NOMO-1 treated with dmso at 0.1 percent for 144 hours (cell line): Measurements from ENCODE around the gene MAPK8.
"Not testable (repeated sequence)": the region's sequence is repeated elsewhere in the genome, so short reads cannot be mapped to it uniquely, and the experiment has no call there.

ENCODE experiments used
- DNase-seq: peaks from one replicate; lab custom pipeline; 2025; ENCODE audit not compliant: unreplicated experiment; lab: John Stamatoyannopoulos, UW

MAPK8 gene

DNA sequence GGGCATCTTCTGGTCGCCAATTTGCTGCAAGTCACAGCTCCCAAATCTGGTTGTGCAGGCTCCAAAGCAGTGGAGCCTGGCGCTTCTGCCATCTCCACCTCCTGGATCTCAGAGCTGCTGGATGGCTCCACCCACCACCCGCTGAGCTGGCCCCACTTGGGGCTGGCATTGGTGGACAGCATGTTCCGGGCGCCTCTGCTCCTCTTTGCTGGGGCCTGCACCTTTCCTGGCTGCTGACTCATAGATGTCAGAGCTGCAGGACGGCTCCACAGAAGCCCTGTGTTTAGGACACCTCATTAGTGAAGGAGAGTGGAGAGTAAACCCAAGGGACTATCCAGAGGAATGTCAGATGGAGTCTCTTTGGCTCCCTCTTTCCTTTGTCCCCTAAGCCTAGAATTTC is 27.4 kb downstream of the MAPK8 start:
- no peak for DNase-seq

DNA sequence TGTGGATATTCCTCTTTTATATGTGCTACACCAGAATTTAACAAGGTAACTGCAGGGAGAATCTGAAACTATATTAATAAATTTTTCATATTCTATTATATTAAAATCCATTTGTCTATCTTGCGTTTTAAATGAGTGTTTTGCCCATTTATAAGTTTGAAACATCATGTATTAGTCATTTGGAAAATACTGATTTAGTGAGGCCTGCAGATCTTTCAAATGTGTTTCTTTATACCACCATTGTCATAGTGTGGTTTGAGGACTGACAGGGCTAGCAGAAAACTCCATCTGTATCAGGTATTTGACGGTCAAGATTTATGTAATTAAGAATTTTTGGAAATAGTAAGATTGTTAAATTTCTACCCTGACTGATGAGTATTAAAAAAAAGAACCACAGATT is 29.3 kb downstream of the MAPK8 start:
- no peak for DNase-seq

DNA sequence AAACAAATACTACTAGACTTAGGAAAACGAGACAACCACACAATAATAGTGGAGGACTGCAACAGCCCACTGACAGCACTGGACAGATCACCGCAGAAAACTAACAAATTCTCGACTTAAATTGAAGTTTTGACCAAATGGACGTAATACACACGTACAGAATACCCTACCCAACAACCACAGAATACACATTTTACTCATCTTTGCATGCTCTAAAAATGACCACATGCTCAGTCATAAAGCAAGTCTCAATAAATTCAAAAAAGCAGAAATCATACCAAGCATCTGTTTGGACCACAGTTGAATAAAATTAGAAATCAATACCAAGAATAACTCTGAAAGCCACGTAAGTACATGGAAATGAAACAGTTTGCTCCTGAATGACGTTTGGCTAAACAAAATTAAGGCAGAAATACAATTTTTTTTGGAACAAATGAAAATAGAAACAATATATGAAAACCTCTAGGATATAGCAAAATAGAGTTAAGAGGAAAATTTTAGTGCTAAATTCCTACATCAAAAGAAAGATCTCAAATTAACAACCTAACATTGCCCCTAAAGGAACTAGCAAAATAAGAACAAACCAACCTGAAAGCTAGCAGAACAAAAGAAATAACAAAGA is 30.6 kb downstream of the MAPK8 start:
- DNase-seq = no peak

DNA sequence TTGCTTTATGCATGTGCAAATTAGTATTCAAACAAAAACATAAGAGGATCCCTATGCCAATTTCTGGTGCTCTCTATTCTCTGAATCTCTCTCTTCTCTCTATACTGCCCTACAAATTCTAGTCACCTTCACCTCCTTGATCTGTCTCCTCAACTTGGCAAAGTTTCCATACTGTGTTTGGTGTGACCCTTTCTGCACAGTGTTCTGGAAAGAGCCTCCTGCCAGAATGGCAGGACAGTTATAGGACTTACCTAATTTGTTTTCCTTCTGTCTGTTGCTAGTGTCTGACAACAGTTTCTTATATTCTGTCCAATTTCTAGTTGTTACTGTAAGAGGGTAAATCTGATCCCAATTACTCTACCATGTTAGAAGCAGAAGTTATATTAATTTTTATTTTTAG is 34.3 kb downstream of the MAPK8 start:
- no peak for DNase-seq

DNA sequence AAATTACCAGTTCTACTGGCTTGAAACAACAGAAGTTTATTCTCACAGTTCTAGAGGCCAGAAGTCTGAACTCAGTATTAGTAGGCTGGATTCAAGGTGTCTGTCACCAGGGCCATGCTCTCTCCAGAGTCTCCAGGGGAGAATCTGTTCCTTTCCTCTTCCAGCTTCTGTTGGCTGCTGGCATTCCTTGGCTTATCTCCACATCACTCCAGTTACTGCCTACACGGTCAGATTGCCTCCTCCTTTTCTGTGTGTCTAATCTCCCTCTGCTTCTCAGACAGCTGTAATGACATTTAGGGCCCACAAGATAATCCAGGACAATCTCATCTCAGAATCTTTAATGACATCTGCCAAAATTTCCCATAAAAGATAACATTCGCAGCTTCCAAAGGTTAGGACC is 36.6 kb downstream of the MAPK8 start:
- DNase-seq = no peak

DNA sequence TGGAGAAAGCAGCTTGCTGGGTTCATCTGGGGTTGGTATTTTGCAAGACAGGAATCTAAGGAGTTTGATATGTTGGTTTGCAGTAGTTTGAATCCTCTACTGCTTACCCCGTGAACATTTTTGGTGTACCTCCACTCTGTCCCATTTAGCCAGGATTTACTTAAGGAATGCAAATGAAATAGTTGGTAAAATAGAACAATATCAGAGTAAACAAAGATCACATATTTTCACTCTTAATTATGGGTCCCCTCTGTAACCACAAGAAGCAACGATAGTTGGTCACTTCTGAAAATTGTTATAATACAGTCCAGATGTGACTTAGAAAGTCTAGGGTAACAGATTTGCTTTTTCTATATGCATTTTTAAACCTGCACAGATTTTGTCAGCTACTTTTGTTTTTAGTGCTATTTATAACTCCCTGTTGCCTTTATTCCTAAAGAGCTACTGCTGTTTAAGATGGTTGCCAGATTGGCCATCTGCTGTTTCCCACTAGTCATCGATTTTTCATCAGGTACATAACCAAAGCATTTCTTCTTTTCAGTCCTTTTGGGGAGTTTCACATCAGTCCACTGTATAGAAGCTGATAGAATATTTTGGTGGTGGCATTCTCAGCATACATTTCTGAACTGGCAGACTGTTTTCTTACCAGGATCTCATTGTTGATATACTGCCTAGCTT is 37.6 kb downstream of the MAPK8 start:
- no peak for DNase-seq

DNA sequence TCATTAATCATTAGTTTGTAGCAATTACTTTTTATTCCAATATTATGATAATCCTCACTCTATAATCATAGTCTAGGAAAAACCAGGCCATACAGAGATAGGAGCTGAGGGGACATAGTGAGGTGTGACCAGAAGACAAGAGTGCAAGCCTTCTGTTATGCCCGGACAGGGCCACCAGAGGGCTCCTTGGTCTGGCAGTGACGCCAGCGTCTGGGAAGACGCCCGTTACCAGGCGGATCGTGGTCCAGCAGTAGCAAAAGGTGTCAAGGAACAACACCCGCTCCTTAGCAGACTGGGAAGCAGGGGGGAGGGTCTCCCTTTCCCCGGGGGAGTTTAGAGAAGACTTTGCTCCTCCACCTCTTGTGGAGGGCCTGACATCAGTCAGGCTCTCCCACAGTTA is 39.8 kb downstream of the MAPK8 start:
- DNase-seq = not testable (repeated sequence)

DNA sequence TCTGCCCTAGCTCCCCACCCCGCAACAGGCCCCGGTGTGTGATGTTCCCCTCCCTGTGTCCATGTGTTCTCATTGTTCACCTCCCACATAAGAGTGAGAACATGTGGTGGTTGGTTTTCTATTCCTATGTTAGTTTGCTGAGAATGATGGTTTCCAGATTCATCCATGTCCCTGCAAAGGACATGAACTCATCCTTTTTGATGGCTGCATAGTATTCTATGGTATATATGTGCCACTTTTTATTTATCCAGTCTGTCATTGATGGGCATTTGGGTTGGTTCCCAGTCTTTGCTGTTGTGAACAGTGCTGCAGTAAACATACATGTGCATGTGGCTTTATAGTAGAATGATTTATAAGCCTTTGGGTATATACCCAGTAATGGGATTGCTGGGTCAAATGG is 41.1 kb downstream of the MAPK8 start:
- DNase-seq = not testable (repeated sequence)

DNA sequence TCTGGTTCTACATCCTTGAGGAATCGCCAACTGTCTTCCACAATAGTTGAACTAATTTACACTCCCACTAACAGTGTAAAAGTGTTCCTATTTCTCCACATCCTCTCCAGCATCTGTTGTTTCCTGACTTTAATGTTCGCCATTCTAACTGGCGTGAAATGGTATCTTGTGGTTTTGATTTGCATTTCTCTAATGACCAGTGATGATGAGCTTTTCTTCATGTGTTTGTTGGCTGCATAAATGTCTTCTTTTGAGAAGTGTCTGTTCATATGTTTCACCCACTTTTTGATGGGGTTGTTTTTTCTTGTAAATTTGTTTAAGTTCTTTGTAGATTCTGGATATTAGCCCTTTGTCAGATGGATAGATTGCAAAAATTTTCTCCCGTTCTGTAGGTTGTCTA is 41.5 kb downstream of the MAPK8 start:
- not testable (repeated sequence) for DNase-seq

DNA sequence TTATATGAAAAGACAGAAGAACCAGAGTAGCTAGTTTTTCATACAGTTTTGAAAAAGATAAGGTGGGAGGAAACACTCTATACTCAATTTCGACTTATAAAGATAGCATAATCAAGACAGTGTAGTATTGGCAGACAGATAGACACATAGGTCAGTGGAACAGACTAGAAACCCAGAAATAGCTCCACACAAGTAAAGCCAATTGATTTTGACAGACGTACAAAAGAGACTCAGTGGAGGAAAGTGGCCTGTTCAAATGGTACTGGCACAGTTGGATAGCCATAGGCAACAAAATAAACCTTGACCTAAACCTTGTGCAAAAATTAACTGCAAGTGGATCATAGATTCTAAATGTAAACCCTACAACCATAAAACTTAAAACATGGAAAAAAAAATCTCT is 46.8 kb downstream of the MAPK8 start:
- no peak for DNase-seq

DNA sequence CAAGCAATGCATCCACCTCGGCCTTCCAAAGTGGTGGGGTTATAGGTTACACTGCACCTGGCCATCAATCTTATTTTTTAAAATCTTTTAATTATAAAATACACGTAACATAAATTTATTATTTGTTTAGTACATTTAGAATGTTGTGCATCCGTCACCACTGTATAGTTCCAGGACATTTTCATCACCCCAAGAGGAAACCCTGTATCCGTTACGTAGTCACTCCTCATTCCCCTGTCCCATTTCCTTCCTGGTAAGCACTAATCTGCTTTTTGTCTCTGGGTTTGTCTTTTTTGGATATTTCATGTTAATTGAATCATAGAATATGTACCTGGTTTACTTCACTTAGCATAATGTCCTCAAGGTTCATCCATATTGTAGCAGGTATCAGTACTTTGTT is 51.2 kb downstream of the MAPK8 start:
- DNase-seq = no peak

DNA sequence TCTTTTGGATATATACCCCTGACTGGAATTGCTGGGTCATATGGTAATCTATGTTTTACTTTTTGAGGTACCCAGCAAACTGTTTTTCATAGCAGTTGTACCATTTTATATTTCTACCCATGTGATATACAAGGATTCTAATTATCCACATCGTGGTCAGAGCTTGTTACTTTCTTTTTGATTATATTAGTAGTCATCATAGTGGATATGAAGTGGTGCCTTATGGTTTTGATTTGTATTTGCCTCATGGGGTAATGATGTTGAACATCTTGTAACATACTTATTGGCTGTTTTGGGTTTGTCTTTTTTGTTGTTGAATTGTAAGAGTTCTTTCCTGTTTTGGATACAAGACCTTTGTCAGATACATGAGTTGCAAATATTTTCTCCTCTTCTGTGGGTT is 51.7 kb downstream of the MAPK8 start:
- no peak for DNase-seq

DNA sequence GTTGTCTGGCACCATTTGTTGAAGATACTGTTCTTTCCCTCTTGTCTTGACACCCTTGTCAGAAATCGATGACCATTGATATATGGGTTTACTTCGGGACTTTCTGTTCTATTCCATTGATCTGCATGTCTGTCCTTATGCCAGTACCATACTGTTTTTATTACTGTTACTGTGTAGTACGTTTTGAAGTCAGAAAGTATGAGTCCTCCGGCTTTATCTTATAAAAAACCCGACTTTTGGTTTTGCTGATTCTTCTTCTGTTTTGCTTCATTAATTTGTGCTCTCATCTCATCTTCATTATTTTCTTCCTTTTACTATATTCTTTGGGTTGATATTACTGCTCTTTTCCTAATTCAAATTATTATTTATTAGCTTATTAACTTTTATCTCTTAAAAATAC is 52.4 kb downstream of the MAPK8 start:
- DNase-seq = no peak

DNA sequence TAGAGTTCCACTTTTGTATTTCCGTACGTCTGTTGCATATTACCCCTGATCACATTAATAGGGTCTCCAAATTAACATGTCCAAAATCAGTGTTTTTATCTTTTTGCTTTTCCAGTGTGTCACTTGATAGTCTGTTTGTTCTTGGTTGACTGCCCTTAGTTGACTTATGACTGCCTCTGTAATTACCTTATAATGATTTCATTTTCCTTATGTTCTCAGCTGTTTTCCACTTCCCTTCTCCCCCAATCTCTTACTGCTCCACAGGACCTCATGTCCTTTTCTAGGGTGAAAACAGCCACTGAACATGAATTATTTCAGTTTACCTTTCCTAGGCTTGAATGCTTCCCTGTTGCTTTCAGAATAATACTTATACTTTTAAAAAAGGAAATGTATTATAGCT is 54.7 kb downstream of the MAPK8 start:
- no peak for DNase-seq

DNA sequence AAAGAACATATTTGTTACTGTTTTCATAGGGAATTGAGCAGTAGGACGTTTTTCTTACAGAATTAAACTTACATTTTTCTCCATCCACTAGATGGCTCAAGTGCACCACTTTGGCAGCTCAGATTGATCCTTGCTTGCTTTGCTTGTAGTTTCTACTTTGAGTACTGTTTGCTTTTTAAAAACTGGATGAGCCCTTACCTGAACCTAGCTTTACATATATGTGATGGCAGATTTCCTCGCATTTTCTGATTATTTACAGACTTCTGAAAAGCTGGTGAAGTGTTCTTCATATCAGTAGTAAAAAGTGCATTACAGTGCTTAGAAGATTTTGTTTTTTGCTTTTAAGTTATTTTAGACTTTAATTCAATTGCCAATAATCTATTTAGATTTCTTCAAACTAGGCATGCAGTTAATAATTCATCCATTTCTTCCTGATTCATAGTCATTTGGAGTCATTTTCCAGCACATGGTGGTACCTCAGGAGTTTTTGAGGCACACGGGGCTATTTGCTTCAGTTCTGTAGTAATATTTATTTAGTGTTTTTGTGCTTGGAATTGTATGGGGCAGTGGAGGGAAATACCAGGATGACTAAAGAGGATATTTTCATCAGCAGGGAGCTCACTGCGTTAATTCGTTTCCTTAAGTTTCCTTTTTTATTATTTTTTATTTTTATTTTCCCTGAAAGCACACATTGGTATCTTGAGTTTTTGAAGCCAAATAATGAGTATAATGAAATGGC is 57.3 kb downstream of the MAPK8 start:
- peak; percentile 23 for DNase-seq

DNA sequence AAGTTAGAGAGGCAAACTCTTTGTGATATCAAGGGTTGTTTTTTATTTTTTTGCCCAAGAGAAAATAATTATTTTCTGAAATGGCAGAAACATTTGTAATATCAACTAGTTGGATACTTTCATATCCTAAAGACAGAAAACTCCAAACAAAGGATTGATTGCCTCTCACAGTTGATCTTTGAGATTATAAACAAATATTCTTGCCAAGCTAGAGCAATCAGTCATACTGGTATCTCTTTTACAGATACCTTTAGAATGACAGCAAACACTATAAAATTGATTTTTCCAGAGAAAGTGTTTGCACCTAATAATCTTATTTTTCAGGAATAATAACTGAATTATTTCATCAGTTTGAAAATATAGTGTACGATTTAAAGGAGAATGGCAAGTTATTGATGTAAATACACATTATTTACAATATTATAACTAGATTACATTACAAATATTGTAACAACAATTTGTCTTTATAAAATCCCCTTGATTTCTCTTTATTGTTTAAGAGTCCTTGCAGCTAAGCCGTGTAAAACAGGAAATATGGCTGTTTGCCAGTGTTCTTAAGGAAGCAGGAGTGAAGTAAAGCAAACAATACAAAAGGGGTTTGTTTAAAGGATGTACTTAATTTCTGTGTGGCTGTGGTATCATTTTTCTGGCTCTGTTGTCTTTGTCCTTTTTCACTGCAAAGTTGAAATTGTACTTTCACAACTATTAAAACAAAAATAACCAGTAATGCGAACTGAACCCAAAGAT is 58.4 kb downstream of the MAPK8 start:
- no peak for DNase-seq

DNA sequence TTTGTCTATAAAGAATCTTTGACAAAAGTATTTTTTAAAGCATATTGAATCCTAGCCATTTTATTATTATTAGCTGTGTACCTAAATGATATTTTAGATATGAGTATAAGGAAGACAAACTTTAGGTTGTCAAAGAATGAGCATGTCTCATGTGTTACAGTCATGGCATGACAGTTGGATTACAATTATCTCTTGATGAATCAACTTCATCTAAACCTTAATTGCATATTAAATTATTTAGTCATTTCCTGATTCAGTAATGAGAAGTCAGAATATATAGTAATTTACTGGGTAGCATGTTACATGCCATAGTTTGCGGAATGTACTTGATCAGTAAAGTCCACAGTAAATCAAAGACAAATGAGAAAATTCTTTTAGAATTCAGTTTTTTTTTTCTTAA is 59.2 kb downstream of the MAPK8 start:
- DNase-seq = no peak

DNA sequence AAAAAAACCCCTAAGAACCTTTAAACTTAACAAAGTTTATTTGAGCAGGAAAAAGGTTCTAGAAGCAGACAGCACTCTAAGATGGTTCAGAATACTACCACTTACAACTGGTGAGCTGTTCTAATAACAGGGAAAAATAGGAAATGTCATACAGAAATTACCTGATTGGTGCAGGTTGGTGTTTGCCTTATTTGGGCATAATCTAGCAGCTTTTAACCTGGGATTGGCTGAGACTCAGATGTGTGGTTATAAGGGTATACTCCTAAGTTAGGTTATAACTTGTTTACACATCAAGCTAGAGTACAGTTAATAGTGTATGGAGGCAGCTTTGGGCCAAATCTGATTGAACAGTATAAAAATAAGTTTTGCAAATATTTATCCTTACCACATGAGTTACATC is 59.8 kb downstream of the MAPK8 start:
- DNase-seq = no peak

DNA sequence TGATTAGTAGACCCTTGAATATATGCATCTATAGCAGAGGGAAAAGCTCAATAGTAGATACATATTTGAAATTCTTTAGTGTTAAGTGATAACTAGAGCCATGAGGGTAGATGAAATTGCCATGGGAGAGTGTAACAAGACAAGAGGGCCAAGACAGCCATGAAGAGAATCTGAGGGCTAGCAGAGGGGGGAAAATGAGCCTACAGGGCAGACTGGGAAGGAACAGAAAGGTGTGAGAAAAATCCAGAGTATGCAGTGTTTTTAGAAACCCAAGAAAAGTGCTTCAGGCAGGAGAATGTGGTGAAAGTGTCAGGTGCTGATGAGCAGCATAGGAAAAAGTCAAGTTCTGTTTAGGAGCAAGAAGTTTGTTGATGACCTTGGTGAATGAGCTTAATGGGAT is 63.0 kb downstream of the MAPK8 start:
- no peak for DNase-seq

DNA sequence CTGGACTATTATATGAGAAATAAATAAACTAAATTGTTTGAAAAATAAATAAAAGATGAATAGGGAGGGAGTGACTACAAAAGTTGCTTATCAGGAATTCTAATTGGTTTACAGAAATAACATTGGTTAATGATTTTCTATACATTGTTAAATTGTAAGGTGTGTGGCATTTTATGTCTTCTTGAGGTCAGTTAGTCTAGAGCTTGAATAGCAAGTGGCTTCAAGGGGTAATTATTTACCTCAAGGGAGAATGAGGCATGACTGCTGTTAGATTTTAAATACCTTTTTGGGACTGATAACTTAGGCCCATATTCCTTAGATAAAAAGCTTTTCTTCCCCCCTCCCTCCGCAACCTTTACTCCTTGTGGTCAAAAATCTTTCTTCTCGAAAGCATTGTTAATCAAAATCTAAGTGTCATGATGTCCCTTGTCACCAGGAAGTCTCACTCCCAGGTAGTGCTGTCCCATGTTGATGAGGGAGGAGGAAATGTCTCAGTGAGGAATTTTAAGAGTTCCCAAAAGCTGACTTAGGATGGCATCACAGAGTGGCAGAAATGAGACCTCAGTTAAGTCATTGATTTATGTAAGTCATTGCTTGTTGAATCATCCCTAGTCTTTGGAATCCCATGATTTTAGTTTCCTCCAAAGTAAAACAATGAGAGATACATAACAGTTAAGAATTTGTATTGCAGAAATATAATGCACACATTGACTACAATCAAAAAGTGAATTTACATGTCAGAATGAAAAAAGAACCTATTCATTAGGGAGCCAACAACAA is 71.5 kb downstream of the MAPK8 start:
- no peak for DNase-seq

DNA sequence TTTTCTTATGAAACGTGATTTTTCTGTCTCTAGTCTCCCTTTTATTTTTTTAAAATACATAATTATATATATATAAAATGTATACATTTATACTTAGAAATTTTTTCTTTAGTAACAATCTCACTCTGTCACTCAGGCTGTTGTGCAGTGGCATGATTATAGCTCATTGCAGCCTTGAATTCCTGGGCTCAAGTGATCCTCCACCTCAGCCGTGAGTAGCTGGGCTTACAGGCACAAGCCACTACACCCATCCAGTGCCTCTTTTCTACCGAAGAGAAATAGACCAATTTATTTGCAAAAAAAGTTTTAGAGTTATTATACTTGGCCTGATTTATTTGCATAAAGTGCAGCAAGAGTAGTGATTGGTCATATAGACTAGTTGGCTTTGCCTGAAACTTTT is 72.2 kb downstream of the MAPK8 start:
- DNase-seq = no peak
